ENCODE results near the gene ADCK1.
"Not testable (repeated sequence)": the region's sequence is repeated elsewhere in the genome, so short reads cannot be mapped to it uniquely, and the experiment has no call there.

ADCK1 gene, protein sequence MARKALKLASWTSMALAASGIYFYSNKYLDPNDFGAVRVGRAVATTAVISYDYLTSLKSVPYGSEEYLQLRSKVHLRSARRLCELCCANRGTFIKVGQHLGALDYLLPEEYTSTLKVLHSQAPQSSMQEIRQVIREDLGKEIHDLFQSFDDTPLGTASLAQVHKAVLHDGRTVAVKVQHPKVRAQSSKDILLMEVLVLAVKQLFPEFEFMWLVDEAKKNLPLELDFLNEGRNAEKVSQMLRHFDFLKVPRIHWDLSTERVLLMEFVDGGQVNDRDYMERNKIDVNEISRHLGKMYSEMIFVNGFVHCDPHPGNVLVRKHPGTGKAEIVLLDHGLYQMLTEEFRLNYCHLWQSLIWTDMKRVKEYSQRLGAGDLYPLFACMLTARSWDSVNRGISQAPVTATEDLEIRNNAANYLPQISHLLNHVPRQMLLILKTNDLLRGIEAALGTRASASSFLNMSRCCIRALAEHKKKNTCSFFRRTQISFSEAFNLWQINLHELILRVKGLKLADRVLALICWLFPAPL
- 5.9 to 10.2 (median 8.1) reads per million in 9 experiments for total RNA-seq

DNA sequence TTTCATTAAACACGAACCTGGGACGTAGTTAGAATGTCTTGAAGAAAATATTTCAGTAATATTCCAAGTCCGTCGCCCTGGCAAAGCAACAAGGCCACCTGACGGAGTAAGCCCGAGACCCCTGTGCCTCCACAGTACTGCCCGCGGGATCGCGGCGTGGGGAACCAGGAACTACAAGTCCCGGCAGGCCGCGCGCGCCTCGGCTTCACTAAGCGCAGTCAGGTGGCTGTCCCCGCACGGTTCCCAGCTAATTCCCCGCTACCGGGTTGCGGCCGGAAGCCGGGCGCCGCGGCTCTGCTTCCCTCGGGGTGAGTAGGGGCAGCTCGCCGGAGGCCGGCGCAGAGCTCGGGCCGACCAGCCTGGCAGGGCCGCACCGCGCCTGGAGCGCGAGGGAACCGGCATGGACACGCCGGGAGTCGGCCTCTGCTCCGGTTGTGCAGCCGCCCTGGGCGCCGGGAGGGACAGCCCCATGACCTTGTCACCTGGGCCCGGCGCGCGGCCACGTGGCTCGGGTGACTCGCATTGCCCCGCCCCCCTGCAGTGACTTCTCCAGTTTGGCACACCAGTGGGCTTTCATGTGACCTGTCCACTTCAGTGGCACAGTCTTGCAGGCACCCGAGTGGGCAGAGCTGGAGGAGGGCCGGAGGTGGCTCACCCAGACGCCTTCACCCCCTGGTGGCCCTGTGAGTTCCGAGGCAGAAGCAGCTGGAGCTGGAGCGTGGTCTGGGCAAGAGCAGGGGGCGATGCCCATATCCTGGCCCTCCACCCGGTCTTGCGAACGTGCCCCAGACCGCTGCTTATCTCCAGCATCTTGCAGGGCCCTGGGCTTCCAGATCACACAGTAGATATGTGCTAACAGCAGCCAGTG lies at the start of gene ADCK1:
ADCK1 (plus strand) TSS at position 247 of the 868 bp plus-strand sequence. CDS start 18,870 bp downstream, outside the sequence.
- H3K4me3 Mint-ChIP-seq: peak within 1 kb of the TSS; percentile 86 to 90

DNA sequence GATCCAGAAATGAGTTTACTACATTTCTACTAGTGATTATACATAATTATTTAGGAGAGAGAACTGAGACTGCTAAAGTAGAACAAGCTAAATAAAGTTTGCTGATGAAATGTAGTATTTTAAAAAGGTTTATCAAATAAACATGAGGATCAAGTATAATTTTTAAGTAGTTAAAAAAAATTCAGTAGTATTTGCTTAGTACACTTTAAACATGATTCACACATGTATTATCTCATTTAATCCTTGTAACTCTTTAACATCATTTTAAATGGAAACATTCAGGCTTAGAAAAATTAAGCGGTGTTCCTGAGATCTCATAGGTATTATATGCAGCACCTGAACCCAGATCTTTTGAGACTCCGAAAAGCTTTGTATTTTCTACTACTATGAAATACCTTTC lies 47.6 kb upstream of the ADCK1 start:
- H3K27me3 Mint-ChIP-seq: no peaks in the 10 kb centered on the region
- DNase-seq: no peak
- no peak for ATAC-seq (replicated peaks)
- peaks cover 14 to 33% of the 10 kb centered on the region in 2 donors for H3K4me1 Mint-ChIP-seq (ENCODE audit: low read depth in 2 of 2)
- H3K27ac Mint-ChIP-seq: no peak overlapping the region
- peaks cover 83% of the 10 kb centered on the region for H3K36me3 Mint-ChIP-seq (ENCODE audit: insufficient read depth)
- H3K4me3 Mint-ChIP-seq: no peak overlapping the region
- no peaks in the 10 kb centered on the region for H3K9me3 Mint-ChIP-seq

More for the DNA sequence above, at the start of gene ADCK1:
- ATAC-seq (replicated peaks) (peak; percentile 89), DNase-seq (peak; percentile 69 to 75 (median 70))
- no peaks in the 10 kb centered on the region for H3K9me3 Mint-ChIP-seq
- H3K4me1 Mint-ChIP-seq (ENCODE audit: low read depth in 2 of 2): peaks cover 4 to 9% of the 10 kb centered on the region in 2 donors
- H3K27me3 Mint-ChIP-seq: no peaks in the 10 kb centered on the region
- H3K27ac Mint-ChIP-seq: peak within 1 kb of the TSS; percentile 72 to 92
- H3K36me3 Mint-ChIP-seq (ENCODE audit: insufficient read depth): no peaks in the 10 kb centered on the region

DNA sequence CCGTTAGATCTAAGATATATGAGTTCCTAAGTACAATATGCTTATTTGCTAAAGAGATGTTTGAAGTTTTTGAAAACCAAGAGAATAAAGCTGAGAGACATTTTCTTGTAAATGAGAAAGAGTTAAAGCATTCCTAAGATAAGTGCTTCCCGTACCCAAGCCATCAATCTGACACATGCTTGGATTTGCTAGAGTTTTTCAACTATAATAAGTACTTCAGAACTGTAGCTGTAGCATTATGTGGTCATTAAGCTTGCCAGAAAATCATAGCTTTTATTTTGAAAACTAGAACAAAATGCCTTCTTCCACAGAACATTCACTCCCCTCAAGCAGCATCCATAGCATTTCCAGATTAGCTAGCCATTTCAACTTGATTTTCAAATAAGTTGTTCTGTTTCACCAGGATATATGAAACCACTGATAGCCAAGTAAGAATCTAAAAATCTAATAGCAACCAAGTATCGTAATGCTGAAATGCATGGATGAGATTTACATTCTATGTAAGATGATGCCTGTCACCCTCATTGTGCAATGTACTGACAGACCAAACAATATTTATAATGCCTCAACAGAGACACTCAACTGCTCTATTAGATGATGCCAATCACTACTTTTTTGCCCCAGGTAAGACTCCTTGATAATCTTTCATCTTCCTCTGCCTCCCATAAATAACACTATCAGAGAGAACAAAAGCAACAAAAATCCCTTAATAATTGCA lies 47.0 kb upstream of the ADCK1 start:
- peaks cover 81% of the 10 kb centered on the region for H3K36me3 Mint-ChIP-seq (ENCODE audit: insufficient read depth)
- no peak overlapping the region for H3K4me3 Mint-ChIP-seq

DNA sequence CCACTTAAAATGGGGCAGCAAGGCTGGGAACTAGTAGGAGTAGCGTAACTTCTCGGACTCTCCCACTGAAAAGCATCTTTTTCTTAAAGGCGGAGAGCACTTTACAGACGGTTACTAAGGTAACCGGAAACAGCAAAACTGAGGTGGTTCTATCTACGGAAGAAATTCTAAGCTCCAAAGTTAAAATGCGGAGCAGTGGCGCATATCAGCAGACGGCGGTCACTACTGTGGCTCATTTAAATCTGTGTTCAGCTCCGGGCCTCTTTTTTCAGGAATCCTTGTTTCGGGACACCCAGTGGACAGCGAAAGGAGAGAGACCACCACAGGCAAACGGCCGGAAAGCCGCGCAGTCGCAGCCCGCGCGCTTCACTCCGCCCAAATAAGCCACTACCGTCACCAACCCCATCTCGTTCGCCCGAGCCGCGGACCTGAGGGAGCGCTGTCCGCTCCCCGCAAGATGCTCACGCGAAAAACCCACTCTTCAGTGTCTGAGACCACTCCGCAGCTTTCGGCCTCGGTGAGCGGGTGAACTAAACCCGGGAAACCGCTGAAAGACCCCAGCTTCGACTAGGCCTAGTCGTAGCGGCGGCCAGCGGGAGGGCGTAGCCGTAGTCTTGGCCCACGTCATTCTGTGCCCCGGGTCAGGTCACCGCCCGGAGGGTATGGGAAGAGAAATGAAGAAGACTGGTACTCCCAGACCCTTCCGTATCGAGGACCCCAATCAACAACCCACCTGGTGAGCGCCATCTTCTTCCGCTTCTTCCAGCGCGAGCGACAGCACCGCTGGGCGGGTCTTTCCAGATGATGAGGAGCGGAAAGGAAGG lies 39.3 kb upstream of the ADCK1 start, which contains the start of gene SNW1:
SNW1 (minus strand) TSS at position 776 of the 824 bp plus-strand sequence; CDS start at position 747, 29 bp downstream.
- no peaks in the 10 kb centered on the region for H3K27me3 Mint-ChIP-seq
- DNase-seq: peak; percentile 83 to 85 (median 85)
- H3K9me3 Mint-ChIP-seq: no peaks in the 10 kb centered on the region
- peak within 1 kb of the TSS; percentile 94 to 99 for H3K4me3 Mint-ChIP-seq
- peak within 1 kb of the TSS; percentile 99 to 100 for H3K27ac Mint-ChIP-seq
- peak; percentile 90 for ATAC-seq (replicated peaks)
- H3K36me3 Mint-ChIP-seq (ENCODE audit: insufficient read depth): peaks cover 30% of the 10 kb centered on the region
- peaks cover 28 to 29% of the 10 kb centered on the region in 2 donors for H3K4me1 Mint-ChIP-seq (ENCODE audit: low read depth in 2 of 2)

More for the DNA sequence above, 47.0 kb upstream of the ADCK1 start:
- Mint-ChIP-seq H3K27ac (peak overlapping the region in 1 of 2 donors; percentile 35), H3K9me3 (no peaks in the 10 kb centered on the region), H3K4me1 (ENCODE audit: low read depth in 2 of 2) (peaks cover 20 to 39% of the 10 kb centered on the region in 2 donors), H3K27me3 (no peaks in the 10 kb centered on the region)
- ATAC-seq (replicated peaks) (no peak), DNase-seq (no peak)

DNA sequence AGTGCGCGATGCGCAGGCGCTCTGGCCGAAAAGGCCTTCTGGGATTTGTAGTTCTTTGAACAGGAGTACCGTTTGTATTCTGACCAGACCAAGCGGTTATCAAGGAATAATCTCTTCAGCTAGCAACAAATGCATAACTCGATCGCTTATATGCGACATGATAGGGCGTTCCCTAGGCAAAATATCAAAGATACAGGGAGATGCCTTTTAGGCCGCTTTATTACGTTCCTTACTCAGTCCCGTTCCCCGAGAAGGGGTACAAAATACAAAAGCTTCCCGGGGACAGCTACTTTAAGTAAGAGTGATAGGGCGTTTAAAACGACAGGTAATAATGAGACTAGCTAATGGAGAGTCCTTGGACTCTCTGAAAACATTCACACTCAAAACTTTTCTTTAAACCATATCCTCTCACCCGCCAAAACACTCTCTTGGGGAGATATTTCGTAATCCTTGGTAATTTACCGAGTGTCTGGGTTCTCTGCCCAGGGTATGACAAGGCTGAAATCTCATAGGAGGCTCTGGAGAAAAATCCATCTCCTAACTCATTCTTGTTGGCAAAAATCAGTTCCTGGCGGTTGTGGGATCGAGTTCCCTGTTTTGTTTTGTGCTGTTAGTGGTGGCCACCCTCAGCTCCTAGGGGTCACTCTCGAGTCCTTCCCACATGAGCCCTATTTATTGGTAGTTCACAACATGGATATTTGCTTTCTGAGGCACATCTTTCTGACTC lies 38.5 kb upstream of the ADCK1 start:
- Mint-ChIP-seq H3K36me3 (ENCODE audit: insufficient read depth) (peaks cover 22% of the 10 kb centered on the region), H3K9me3 (no peaks in the 10 kb centered on the region), H3K4me3 (peak overlapping the region; percentile 94 to 99), H3K27me3 (no peaks in the 10 kb centered on the region), H3K27ac (peak overlapping the region; percentile 99 to 100), H3K4me1 (ENCODE audit: low read depth in 2 of 2) (peaks cover 26 to 29% of the 10 kb centered on the region in 2 donors)
- DNase-seq: no peak
- peak; percentile 11 for ATAC-seq (replicated peaks)

DNA sequence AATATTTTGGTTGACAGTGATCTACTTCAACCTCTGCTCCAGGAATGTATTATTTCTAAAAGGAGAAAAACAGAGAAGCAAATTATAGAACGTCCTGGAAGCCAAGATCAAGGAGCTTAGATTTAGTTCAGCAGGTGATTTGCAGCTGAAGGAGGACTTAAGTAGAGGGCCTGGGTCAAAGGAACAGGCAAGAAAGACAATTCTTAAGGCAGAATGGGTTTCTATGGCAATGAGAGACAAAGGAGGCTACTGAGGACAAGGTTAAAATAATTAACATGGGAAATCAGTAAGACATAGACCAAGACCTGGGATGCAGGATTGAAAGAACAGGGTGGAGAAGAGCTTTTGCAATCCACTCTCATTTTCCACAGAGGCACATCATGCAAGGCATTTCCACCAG lies 36.6 kb upstream of the ADCK1 start:
- no peak for ATAC-seq (replicated peaks)
- H3K4me1 Mint-ChIP-seq (ENCODE audit: low read depth in 2 of 2): peaks cover 14% of the 10 kb centered on the region in 2 donors
- no peaks in the 10 kb centered on the region for H3K27me3 Mint-ChIP-seq
- H3K36me3 Mint-ChIP-seq (ENCODE audit: insufficient read depth): peaks cover 17% of the 10 kb centered on the region
- H3K9me3 Mint-ChIP-seq: no peaks in the 10 kb centered on the region
- no peak overlapping the region for H3K4me3 Mint-ChIP-seq
- no peak overlapping the region for H3K27ac Mint-ChIP-seq
- no peak for DNase-seq

DNA sequence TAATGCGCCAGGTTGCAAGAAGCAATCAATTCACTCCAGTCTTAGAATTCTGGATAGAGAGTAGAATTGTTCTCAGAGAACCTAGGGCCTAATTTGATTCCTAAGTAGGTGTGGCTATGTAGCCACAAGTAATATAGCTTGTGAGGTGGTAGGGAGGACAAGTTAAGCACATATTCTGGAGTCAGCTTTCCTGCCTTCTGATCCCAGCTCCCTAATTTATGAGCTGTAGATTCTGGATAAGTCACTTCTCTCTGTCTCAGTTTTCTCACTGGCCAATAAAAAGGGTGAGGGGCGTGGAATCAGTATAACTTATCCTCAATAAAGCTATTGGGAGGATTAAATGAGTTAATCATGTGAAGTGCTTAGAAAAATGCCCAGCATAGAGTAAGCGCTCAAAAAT lies 35.9 kb upstream of the ADCK1 start:
- no peak overlapping the region for H3K4me3 Mint-ChIP-seq
- no peaks in the 10 kb centered on the region for H3K9me3 Mint-ChIP-seq
- H3K4me1 Mint-ChIP-seq (ENCODE audit: low read depth in 2 of 2): peaks cover 7 to 8% of the 10 kb centered on the region in 2 donors
- H3K27ac Mint-ChIP-seq: no peak overlapping the region
- ATAC-seq (replicated peaks) (no peak), DNase-seq (no peak)
- peaks cover 17% of the 10 kb centered on the region for H3K36me3 Mint-ChIP-seq (ENCODE audit: insufficient read depth)
- no peaks in the 10 kb centered on the region for H3K27me3 Mint-ChIP-seq

DNA sequence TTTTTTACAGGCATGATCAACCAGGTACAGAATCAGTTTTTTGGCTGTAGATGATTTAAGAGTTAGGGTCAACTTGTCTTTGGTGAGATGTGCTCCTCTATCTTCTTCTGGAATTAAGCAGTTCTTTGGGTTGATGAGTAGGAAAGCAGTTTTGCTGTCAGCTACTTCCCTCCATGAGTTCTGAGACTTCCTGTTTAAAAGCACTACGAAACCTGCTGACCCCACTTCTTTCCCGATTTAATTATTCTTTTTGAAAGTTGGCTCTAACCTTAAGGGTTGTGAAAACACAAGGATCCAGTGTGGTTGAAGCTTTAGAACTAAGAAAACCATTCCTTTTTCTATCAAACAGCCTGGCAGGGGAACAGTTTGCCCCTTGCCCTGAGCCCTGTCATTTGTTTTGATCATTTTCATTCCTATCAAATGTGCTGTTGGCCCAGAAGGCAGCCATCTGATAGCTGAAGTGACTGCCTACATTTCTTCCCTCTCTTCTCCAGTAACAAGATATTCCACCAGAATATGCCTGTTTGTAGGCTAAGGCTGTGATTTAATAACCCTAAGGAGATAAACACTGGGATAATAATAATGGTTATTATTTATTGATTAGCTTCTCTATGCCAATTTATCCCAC lies 31.4 kb upstream of the ADCK1 start:
- H3K4me3 Mint-ChIP-seq; H3K9me3 Mint-ChIP-seq; ATAC-seq (replicated peaks); H3K4me1 Mint-ChIP-seq (ENCODE audit: low read depth in 2 of 2); DNase-seq; H3K36me3 Mint-ChIP-seq (ENCODE audit: insufficient read depth); H3K27me3 Mint-ChIP-seq; H3K27ac Mint-ChIP-seq: not testable (repeated sequence)

DNA sequence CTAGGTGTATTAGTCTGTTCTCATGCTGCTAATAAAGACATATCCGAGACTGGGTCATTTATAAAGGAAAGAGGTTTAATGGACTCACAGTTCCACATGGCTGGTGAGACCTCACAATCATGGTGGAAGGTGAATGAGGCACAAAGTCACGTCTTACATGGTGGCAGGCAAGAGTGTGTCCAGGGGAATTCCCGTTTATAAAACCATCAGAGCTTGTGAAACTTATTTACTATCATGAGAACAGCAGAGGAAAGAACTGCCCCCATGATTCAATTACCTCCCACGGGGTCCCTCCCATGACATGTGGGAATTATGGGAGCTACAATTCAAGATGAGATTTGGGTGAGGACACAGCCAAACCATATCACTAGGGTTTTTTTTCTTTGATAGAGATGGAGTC lies 25.9 kb upstream of the ADCK1 start:
- H3K27ac Mint-ChIP-seq; H3K36me3 Mint-ChIP-seq (ENCODE audit: insufficient read depth); H3K9me3 Mint-ChIP-seq; DNase-seq; H3K27me3 Mint-ChIP-seq; H3K4me3 Mint-ChIP-seq; H3K4me1 Mint-ChIP-seq (ENCODE audit: low read depth in 2 of 2); ATAC-seq (replicated peaks): not testable (repeated sequence)

DNA sequence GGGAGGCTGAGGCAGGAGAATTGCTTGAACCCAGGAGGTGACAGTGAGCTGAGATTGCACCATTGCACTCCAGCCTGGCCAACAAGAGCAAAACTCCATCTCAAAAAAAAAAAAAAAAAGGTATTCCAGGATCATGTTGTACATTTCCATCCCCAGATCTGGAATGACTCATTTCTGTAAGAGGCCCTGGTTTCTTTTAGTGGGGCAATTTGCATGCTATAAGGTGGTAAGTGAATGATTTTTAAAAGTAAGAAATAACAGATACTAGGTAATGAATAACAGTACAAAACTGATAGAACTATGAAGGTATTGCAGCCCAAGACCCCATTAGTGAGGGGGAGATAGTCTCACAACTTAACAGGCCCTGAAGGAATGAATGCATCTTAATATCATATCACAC lies 17.7 kb upstream of the ADCK1 start:
- Mint-ChIP-seq H3K36me3 (ENCODE audit: insufficient read depth) (no peaks in the 10 kb centered on the region), H3K9me3 (no peaks in the 10 kb centered on the region), H3K4me3 (no peak overlapping the region), H3K4me1 (ENCODE audit: low read depth in 2 of 2) (no peaks in the 10 kb centered on the region), H3K27me3 (no peaks in the 10 kb centered on the region), H3K27ac (no peak overlapping the region)
- ATAC-seq (replicated peaks) (no peak), DNase-seq (no peak)

DNA sequence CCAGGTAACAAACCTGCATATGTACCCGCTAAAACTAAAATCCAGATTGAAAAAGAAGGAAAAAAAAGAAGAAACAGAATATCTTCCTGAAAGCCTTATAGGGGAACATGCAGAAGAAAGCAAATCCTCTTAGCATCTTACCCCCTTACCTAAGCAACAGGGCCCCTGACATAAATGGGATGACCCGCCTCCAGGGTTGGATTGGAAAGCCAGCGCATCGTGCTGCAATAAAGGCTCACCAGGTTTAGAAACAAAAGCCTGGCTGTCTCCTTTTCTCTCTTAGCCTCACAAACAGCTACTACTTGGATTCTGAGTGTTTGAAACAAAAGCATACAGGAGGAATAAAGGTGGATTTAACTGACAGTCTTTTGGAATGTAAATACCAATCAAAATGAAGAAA lies 13.8 kb upstream of the ADCK1 start:
- Mint-ChIP-seq H3K4me3 (no peak overlapping the region), H3K27ac (no peak overlapping the region)

More for the DNA sequence above, 13.8 kb upstream of the ADCK1 start:
- no peaks in the 10 kb centered on the region for H3K36me3 Mint-ChIP-seq (ENCODE audit: insufficient read depth)
- H3K9me3 Mint-ChIP-seq: no peaks in the 10 kb centered on the region
- H3K4me1 Mint-ChIP-seq (ENCODE audit: low read depth in 2 of 2): peaks cover 0 to 1% of the 10 kb centered on the region in 2 donors
- no peak for DNase-seq
- no peak for ATAC-seq (replicated peaks)
- peaks cover 11 to 21% of the 10 kb centered on the region in 2 donors for H3K27me3 Mint-ChIP-seq

All from effector memory CD8-positive, alpha-beta T cell (primary cell).